ENCODE data around the gene EOMES.

DNA sequence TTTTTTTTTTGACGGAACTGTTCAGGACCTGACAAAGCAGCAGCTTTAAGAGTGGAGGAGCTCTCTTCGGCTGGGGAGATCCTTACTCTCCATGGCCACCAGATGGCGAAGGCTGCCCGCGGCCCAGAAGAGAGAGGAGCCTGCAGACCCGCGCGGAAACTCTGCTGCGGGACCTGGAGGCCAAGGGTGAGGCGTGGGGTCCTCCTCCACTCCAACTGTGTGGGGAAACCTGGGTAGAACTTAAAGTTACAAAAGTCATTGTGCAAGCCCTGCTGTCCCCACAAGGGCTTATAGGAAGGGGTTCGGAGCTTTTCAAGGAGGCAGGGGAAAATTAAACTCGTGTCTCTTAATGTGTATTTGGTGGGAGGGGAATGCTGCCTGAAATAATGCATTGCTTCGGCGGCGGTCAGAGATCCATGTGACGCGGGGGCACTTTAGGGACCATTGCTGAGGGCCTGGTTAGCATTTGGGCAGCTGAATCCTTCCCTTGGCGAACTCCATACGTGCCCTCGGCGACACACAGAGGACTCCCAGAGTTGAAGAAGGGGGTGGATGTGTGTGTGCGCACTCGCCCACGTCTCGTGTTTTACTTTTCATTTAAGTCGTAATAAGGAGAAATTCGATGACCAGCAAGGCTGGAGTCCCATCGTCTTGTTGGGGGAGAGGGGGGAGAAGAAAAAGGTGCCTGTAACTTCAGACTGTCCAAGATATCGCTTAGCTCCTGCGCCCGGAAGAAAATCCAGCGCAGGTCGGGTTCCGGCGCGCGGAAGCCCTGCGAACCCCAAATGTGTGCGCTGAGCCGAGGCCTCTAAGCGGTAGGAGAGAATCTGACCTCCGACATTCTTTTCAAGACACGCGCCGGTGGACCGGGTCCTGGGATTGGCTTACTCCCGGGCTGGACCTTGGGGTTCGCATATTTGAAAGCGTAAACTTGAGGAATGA is 9.7 kb downstream of the EOMES start:
- TF ChIP-seq, protein P1, sequence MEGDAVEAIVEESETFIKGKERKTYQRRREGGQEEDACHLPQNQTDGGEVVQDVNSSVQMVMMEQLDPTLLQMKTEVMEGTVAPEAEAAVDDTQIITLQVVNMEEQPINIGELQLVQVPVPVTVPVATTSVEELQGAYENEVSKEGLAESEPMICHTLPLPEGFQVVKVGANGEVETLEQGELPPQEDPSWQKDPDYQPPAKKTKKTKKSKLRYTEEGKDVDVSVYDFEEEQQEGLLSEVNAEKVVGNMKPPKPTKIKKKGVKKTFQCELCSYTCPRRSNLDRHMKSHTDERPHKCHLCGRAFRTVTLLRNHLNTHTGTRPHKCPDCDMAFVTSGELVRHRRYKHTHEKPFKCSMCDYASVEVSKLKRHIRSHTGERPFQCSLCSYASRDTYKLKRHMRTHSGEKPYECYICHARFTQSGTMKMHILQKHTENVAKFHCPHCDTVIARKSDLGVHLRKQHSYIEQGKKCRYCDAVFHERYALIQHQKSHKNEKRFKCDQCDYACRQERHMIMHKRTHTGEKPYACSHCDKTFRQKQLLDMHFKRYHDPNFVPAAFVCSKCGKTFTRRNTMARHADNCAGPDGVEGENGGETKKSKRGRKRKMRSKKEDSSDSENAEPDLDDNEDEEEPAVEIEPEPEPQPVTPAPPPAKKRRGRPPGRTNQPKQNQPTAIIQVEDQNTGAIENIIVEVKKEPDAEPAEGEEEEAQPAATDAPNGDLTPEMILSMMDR (conservative IDR thresholded peaks at IDR 0.05; ENCODE audit: low read depth in 2 of 2) = peak; percentile 81 to 84
- TF ChIP-seq EZH2 (IDR thresholded peaks at IDR 0.05; ENCODE audit: low read depth, unreplicated experiment) (no peak), POLR2AphosphoS5 (IDR thresholded peaks at IDR 0.05; ENCODE audit: low read depth) (no peak)
